GM18907 (cell line): ENCODE results near the gene POLR1E.
A peak's percentile ranks its signal among the peaks of the same experiment; 100 is the strongest.
"Not testable (repeated sequence)": the region's sequence is repeated elsewhere in the genome, so short reads cannot be mapped to it uniquely, and the experiment has no call there.

ENCODE experiments used
- ATAC-seq: cut with Tn5 transposase; IDR thresholded peaks from one replicate; pipeline ENCODE4 v1.9.1; 2021; ENCODE audit warnings: mild to moderate bottlenecking, moderate library complexity; ENCODE audit not compliant: unreplicated experiment

Gene POLR1E

GRCh38 chr9:37499297-37499696 lies 13.5 kb downstream of the POLR1E start:
- ATAC-seq, result no peak

GRCh38 chr9:37501957-37502596 lies 16.3 kb downstream of the POLR1E start:
- no peak for ATAC-seq

DNA sequence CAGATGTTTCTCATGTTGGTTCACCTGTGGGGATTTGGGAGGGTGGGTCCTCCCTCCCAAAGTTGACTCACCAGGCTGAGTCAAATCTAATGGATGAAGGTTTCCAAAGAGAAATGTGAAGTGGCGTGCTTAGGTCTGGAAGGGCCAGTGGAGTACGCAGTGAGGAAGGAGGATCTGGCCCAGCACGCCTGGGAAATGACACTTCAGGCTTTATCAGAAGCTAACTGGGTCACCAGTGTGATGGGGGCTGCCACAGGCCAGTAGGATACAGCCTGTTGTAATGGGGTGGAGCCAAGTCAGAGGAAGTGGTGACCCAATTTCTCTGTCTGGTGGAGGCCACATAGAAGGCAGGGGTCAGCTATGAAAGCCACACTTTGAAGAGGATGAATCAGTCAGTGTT lies 18.0 kb downstream of the POLR1E start:
- ATAC-seq, result no peak

- no peak for ATAC-seq
Measured at GRCh38 chr9:37504605-37505004, 18.9 kb downstream of the POLR1E start.

DNA sequence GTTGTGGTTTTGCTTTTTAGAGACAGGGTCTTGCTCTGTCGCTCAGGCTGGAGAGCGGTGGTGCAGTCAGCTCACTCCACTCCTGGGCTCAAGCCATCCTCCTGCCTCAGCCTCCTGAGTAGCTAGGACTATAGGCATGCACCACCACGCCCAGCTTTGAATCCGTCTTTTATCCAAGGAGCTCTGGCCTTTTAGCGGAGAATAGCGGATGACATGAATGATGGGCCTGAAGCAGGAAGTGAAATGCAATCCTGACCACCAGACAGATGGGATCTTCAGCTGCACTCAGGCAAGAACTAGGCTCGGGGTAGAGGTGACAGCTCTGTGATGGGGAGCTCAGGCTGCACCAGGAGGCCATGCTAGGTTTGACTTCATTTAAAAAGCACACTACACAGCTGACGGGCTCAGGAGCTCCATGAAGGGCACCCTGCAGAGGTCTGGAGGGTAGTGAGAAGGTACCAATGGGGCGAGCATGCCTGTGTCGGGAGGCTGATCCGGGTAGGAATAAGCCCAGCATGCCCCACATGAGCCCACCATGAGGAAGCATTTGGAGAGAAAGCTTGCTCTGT lies 21.9 kb downstream of the POLR1E start:
- ATAC-seq, result no peak

DNA sequence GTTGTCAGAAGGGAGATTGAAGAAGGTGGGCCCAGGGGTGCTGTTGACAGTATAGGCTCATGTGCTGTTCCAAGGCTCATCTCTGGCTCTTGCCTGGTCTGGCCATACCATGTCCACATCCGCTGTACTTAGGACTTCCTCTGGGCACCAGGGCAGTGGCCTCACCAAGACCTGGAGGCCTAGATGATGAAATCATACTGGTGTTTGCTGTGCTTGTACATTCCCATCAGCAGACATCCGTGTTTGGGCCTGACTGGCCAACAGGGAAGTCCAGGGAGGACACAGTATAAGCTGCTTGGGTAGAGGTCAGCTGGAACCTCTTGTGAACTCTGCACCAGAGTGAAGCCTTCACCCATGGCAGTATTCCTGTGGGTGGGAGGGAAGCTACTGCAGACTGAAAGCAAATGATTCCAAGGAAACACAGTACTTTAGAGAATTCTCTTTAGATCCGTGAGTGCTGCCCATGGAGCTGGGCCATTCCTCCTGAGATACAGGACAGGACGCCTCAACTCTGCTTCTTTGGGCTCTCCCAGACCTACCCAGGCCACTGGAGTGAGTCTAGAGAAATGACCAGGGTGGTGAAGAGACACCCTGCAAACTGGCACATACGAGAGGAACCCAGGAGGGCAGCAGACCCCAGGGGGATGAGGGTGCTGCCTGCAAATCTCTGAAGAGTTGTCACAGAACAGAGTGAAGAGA lies 22.5 kb downstream of the POLR1E start:
- no peak for ATAC-seq

- no peak for ATAC-seq
Measured at GRCh38 chr9:37508834-37509206, 23.1 kb downstream of the POLR1E start.

GRCh38 chr9:37509536-37509935 lies 23.8 kb downstream of the POLR1E start:
- ATAC-seq, result no peak

DNA sequence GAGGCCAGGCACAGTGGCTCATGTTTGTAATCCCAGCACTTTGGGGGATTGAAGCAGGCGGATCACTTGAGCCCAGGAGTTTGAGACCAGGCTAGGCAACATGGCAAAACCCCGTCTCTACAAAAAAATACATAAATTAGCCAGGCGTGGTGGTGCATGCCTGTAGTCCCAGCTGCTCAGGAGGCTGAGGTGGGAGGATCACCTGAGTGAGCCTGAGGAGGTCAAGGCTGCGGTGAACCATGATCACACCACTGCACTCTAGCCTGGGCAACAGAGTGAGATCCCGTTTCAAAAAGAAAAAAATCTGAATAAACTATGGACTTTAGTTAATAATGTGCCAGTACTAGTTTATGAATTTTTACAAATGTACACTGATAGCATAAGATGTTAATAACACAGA lies 24.3 kb downstream of the POLR1E start:
- not testable (repeated sequence) for ATAC-seq

- no peak for ATAC-seq
Measured at GRCh38 chr9:37511016-37512010, 25.6 kb downstream of the POLR1E start.

- no peak for ATAC-seq
Measured at GRCh38 chr9:37512437-37512836, 26.7 kb downstream of the POLR1E start.

GRCh38 chr9:37514415-37514814 lies 28.7 kb downstream of the POLR1E start:
- ATAC-seq, result not testable (repeated sequence)

DNA sequence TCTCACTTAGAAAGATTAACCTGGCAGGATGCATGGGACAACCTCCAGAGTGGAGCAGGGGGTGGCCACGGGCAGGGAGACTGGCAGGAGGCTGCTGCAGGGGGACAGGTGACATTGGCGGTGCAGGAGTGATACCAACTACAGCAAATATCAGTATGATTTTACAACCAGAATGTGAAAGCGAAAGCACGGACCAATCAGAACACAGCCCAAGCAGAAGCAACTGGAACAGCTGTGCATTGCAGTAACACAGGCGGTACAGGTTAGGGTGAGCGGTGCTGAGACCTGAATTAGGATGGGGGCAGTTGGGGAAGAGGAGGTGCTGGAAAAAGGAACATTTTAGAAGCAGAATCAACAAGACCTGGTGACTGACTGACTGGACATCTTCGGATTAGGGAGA lies 29.3 kb downstream of the POLR1E start:
- no peak for ATAC-seq

DNA sequence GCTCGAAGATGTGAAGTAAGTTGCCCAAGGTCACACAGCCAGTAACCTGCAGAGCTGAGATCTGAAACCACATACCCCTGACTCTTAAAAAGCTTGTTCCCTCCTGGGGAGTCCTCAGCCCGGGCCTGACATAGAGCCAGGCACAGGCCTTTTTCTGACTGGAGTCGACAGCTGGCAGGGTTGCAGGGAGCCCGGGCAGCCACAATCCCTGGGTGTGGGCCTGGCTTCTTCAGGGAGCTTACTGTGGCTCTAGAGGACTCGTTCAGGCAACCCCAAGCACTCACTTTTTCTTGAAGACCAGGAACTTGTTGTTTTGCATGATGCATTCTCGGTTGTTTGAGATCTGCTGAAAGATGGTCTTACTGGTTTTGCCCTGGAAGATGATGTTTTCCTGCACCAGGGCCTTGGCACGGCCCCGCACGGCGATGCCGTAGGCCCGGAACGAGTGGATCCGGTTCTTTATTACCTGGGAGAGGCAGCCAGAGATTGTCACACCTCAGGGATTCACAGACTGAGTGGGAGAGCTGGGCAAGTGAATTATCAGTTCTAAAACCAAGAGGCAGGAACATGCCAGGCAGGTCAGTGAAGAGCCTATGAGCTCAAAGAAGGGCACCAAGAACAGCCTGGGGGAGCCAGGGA lies 30.0 kb downstream of the POLR1E start:
- no peak for ATAC-seq

GRCh38 chr9:37517923-37518322 lies 32.2 kb downstream of the POLR1E start:
- ATAC-seq, result no peak

DNA sequence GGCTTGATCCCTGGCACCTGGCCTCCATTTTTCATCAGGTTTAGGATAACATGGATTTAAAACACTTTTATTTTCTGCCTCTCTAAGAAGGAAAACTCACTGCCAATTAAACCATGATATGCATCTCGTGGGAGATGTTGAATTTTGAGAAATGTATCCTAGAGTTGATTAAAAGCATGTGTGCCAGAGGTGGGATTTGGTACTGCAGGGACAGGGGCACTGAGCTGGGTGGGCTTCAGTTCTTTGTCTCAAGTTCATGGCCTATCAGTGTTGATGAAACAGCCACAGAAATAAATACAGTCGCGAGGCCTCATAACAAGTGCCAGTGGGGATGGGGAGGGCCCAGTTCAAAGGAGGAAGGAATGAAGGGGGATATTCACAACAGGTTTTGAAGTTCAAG lies 34.9 kb downstream of the POLR1E start:
- no peak for ATAC-seq

DNA sequence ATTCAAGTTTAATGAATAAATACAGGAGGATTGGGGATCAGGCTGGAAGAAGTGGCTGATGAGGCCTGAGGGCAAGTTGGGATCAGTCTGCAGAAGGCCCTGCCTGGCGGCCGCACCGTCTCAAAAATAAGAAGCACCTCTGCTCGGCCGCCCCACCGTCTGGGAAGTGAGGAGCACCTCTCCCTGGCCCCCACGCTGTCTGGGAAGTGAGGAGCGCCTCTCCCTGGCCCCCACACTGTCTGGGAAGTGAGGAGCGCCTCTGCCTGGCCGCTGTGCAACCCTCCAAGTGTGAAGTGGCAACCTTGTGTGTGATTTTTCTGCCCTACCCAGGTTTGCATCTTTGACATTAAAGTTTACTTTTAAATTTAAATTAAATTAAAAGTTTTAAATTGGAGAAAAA lies 35.4 kb downstream of the POLR1E start:
- ATAC-seq, result no peak

DNA sequence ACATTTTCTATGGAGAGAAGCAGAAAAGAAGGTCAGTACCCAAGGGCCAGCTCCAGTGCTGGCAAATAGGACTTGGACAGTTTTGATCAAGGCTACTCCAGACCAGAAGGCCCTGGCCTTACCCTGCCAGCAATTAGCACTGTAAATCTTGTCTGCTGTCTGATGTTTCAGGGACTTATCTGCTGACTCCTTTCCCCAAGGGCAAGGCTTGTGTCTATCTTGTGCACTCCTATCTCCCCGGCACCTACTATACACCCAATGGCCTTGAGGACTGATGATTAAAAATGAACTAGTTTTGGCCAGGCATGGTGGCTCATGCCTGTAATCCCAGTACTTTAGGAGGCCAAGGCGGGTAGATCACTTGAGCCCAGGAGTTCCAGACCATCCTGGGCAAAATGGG lies 37.2 kb downstream of the POLR1E start:
- ATAC-seq, result no peak

- no peak for ATAC-seq
Measured at GRCh38 chr9:37523916-37524315, 38.2 kb downstream of the POLR1E start.

DNA sequence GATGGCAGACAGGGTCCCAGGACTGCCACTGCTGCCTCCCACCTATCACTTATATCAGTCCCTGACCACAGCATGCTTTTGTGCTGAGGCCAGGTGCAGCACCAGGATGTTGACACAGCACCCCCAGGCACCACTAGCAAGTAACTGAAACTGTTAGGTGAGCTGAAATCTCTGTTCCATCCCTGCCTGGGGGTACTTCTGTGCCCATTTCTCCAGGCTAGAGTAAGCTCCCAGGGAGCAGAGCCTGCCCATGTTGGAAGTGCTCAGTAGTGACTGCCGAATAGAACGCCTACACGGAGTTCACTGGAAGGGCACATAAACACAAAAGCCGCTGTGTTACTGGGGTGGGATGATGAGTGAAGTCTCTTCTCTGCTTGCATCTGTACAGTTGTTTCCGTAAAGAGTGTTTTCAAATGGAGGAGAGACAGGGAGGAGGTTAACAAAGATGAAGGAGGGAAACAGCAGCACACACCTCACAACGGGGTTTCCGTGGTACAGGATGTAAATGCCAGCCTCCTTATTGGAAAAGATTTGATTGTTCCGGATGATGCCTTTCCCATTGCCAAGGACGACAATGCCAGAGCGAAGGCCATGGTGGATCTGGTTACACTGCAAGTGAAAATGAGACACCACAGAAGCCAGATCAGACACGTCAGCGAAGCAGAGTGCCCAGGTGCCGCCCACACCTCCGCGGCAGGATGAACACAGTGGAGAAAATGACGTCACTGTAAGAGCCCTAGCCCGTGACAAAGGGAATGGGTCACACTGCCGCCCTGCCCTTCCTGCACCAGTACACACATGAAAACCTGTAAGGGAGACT lies 43.1 kb downstream of the POLR1E start:
- ATAC-seq, result peak; percentile 81
